ENCODE data around the gene EXTL1. TPM values are rescaled to one million over a fixed set of nuclear protein-coding genes. Genes with fewer than 3 reads are reported as not detected.

The EXTL1 gene
- total and polyA plus RNA-seq, 10 of the 15 experiments (the other 5 are each of a cell fraction or from before 2014, with no cell fraction given), result not detected

GRCh38 chr1:25985171-25985570 is 36.4 kb upstream of the EXTL1 start:
- no peak for DNase-seq (ENCODE audit: low read depth, low spot score)
- ChIA-PET CTCF (no interaction called here), RAD21 (ENCODE audit: unreplicated experiment) (no interaction called here), POLR2A (no interaction called here), SMC1A (ENCODE audit: uncharacterized antibody, unreplicated experiment) (no interaction called here)
- Histone ChIP-seq H3K9me3 (replicated peaks; ENCODE audit: control insufficient read depth, insufficient read depth, low read length) (no peaks in the 10 kb centered on the region), H2AFZ (ENCODE audit: control insufficient read depth, low read depth, low read length) (no peak overlapping the region), H3K4me2 (ENCODE audit: control insufficient read depth, insufficient read depth) (no peak overlapping the region), H3K27me3 (replicated peaks in 1 of 2; ENCODE audit: control insufficient read depth in 2 of 2, insufficient read depth in 2 of 2, low read length in 1 of 2) (no peaks in the 10 kb centered on the region), H3K36me3 (ENCODE audit: control insufficient read depth in 2 of 2, insufficient read depth in 2 of 2, low read length in 1 of 2) (peaks cover 0 to 7% of the 10 kb centered on the region in 2 experiments; a peak in 3 of 4 replicates), H3K9ac (ENCODE audit: control insufficient read depth, insufficient read depth, low read length) (no peak overlapping the region), H4K20me1 (ENCODE audit: control insufficient read depth, insufficient read depth) (no peaks in the 10 kb centered on the region), H3K27ac (ENCODE audit: control insufficient read depth, insufficient read depth) (no peak overlapping the region), H3K79me2 (ENCODE audit: control insufficient read depth, insufficient read depth, low read length) (no peaks in the 10 kb centered on the region), H3K4me3 (no peak overlapping the region), H3K4me1 (ENCODE audit: control insufficient read depth, insufficient read depth, low read length) (no peaks in the 10 kb centered on the region)
- TF ChIP-seq HDGF (IDR thresholded peaks at IDR 0.05) (no peak), RB1 (IDR thresholded peaks at IDR 0.05; ENCODE audit: borderline replicate concordance) (no peak), RCOR1 (conservative IDR thresholded peaks at IDR 0.05; ENCODE audit: low read depth, low read length) (no peak), MAX (IDR thresholded peaks at IDR 0.05; ENCODE audit: low read depth, low read length) (no peak), CREB1 (IDR thresholded peaks at IDR 0.05; ENCODE audit: low read depth) (no peak), NRF1 (conservative IDR thresholded peaks at IDR 0.05; ENCODE audit: low read depth, low read length) (no peak), LARP7 (IDR thresholded peaks at IDR 0.05) (no peak), DPF2 (IDR thresholded peaks at IDR 0.05) (no peak), JUNB (IDR thresholded peaks at IDR 0.05) (no peak)
- TF ChIP-seq, protein P1, sequence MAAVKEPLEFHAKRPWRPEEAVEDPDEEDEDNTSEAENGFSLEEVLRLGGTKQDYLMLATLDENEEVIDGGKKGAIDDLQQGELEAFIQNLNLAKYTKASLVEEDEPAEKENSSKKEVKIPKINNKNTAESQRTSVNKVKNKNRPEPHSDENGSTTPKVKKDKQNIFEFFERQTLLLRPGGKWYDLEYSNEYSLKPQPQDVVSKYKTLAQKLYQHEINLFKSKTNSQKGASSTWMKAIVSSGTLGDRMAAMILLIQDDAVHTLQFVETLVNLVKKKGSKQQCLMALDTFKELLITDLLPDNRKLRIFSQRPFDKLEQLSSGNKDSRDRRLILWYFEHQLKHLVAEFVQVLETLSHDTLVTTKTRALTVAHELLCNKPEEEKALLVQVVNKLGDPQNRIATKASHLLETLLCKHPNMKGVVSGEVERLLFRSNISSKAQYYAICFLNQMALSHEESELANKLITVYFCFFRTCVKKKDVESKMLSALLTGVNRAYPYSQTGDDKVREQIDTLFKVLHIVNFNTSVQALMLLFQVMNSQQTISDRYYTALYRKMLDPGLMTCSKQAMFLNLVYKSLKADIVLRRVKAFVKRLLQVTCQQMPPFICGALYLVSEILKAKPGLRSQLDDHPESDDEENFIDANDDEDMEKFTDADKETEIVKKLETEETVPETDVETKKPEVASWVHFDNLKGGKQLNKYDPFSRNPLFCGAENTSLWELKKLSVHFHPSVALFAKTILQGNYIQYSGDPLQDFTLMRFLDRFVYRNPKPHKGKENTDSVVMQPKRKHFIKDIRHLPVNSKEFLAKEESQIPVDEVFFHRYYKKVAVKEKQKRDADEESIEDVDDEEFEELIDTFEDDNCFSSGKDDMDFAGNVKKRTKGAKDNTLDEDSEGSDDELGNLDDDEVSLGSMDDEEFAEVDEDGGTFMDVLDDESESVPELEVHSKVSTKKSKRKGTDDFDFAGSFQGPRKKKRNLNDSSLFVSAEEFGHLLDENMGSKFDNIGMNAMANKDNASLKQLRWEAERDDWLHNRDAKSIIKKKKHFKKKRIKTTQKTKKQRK (IDR thresholded peaks at IDR 0.05; ENCODE audit: low read depth, low read length), result no peak
- BruUV-seq (replicated peaks), result no TSS peak
- WGBS (ENCODE audit: insufficient coverage, insufficient replicate concordance, low lambda C conversion rate, missing lambda C conversion rate), result 92% methylated on average over 1 of the region's 1 CpG
- no peak for FAIRE-seq
- in situ Hi-C loops (cut with MboI), result no loop called here
- ATAC-seq, result no peak
- intact Hi-C loops (cut with micrococcal nuclease; ENCODE audit: unreplicated experiment), result no loop called here

All from GM12878 (cell line).